Nephron progenitor cell (in vitro differentiated cells): Measurements from ENCODE around the gene KRTAP10-5.
A peak's percentile ranks its signal among the peaks of the same experiment; 100 is the strongest.

Source experiments
- DNase-seq: peaks from one replicate; pipeline ENCODE4 v3.0.0; 2021
- H3K27ac Mint-ChIP-seq: 2 replicates; pipeline ENCODE4 v1.8.0; 2021; ENCODE audit warnings: mild to moderate bottlenecking, moderate library complexity, mixed read lengths
- H3K27me3 Mint-ChIP-seq: 2 replicates; pipeline ENCODE4 v1.8.0; 2021; ENCODE audit warnings: mild to moderate bottlenecking, low read depth, mixed read lengths; ENCODE audit not compliant: poor library complexity
- H3K36me3 Mint-ChIP-seq: 2 replicates; pipeline ENCODE4 v1.8.0; 2021; ENCODE audit warnings: low read depth, mixed read lengths
- H3K4me1 Mint-ChIP-seq: 2 replicates; pipeline ENCODE4 v1.8.0; 2021; ENCODE audit warnings: mixed read lengths
- H3K4me3 Mint-ChIP-seq: 2 replicates; pipeline ENCODE4 v1.8.0; 2021; ENCODE audit warnings: mild to moderate bottlenecking, moderate library complexity, mixed read lengths
- H3K9me3 Mint-ChIP-seq: 2 replicates; pipeline ENCODE4 v1.8.0; 2021; ENCODE audit warnings: mild to moderate bottlenecking, moderate library complexity, mixed read lengths
- CTCF ChIP-seq: fragments of 200-600 bp; sonication (generic); IDR thresholded peaks from 2 replicates; pipeline ENCODE4 v1.5.0; 2021; ENCODE audit warnings: antibody characterized with exemption

The KRTAP10-5 gene

GRCh38 chr21:44599264-44600029, 19.0 kb upstream of the KRTAP10-5 start:
- Mint-ChIP-seq H3K9me3 (peaks cover 31% of the 10 kb centered on the region), H3K27ac (no peak overlapping the region), H3K36me3 (peaks cover 12% of the 10 kb centered on the region), H3K4me1 (peaks cover 39% of the 10 kb centered on the region), H3K27me3 (peaks cover 9% of the 10 kb centered on the region), H3K4me3 (no peak overlapping the region)
- no peak for DNase-seq
- no peak for TF ChIP-seq CTCF

- no peak for DNase-seq
Measured at GRCh38 chr21:44598061-44598460, 17.7 kb upstream of the KRTAP10-5 start.

GRCh38 chr21:44596068-44596725, 15.8 kb upstream of the KRTAP10-5 start:
- Mint-ChIP-seq H3K36me3 (peaks cover 12% of the 10 kb centered on the region), H3K27me3 (peaks cover 5% of the 10 kb centered on the region), H3K4me1 (peaks cover 54% of the 10 kb centered on the region), H3K9me3 (peaks cover 26% of the 10 kb centered on the region), H3K27ac (no peak overlapping the region), H3K4me3 (no peak overlapping the region)
- DNase-seq: no peak
- TF ChIP-seq CTCF: no peak

More at GRCh38 chr21:44598061-44598460, 17.7 kb upstream of the KRTAP10-5 start:
- TF ChIP-seq CTCF: no peak
- peaks cover 26% of the 10 kb centered on the region for H3K9me3 Mint-ChIP-seq
- H3K36me3 Mint-ChIP-seq: peaks cover 12% of the 10 kb centered on the region
- H3K4me1 Mint-ChIP-seq: peaks cover 53% of the 10 kb centered on the region
- H3K4me3 Mint-ChIP-seq: no peak overlapping the region
- peaks cover 9% of the 10 kb centered on the region for H3K27me3 Mint-ChIP-seq
- H3K27ac Mint-ChIP-seq: peak overlapping the region; percentile 10

- H3K27me3 Mint-ChIP-seq: peaks cover 5% of the 10 kb centered on the region
- peaks cover 26% of the 10 kb centered on the region for H3K9me3 Mint-ChIP-seq
- H3K4me3 Mint-ChIP-seq: no peak overlapping the region
- no peak overlapping the region for H3K27ac Mint-ChIP-seq
- no peak for DNase-seq
- peaks cover 12% of the 10 kb centered on the region for H3K36me3 Mint-ChIP-seq
- peaks cover 56% of the 10 kb centered on the region for H3K4me1 Mint-ChIP-seq
- no peak for TF ChIP-seq CTCF
Measured at GRCh38 chr21:44595524-44595923, 15.1 kb upstream of the KRTAP10-5 start.

GRCh38 chr21:44594406-44594916, 14.1 kb upstream of the KRTAP10-5 start:
- H3K9me3 Mint-ChIP-seq: peaks cover 23% of the 10 kb centered on the region
- peaks cover 12% of the 10 kb centered on the region for H3K36me3 Mint-ChIP-seq
- H3K4me3 Mint-ChIP-seq: no peak overlapping the region
- DNase-seq: no peak
- H3K27me3 Mint-ChIP-seq: peaks cover 5% of the 10 kb centered on the region
- H3K27ac Mint-ChIP-seq: no peak overlapping the region
- no peak for TF ChIP-seq CTCF
- H3K4me1 Mint-ChIP-seq: peaks cover 48% of the 10 kb centered on the region
